HepG2 (cell line): ENCODE results near the gene ZBED1. TPM values are rescaled to one million over a fixed set of nuclear protein-coding genes. Genes with fewer than 3 reads are reported as not detected.

ENCODE experiments used
- ATAC-seq: fragments of 200-7000 bp; cut with Tn5 transposase; 3 replicates; pipeline ENCODE4 v1.9.1; 2020; ENCODE audit warnings: mild to moderate bottlenecking, moderate library complexity
- BruUV-seq: library from RNA; stranded (reverse); fragments of 400-500 nt; replicated peaks from 2 replicates; lab custom pipeline; 2021; lab: Mats Ljungman, UMichigan
- CTCF ChIA-PET: fragments of 300-600 bp; formaldehyde crosslinking; extraction: SDS; loops from one replicate; lab custom pipeline; 2021; ENCODE audit warnings: low total read pairs, inconsistent platforms, low intra/inter-chr PET ratio; lab: Yijun Ruan, JAX
- POLR2A ChIA-PET: fragments of 350-600 bp; sonication (Branson Sonifier 250); formaldehyde crosslinking; loops from one replicate; lab custom pipeline; 2020; ENCODE audit warnings: antibody characterized with exemption, inconsistent platforms; lab: Yijun Ruan, JAX
- DNase-seq: peaks from one replicate; pipeline ENCODE4 v3.0.0-alpha.2; 2015; ENCODE audit warnings: low spot score
- FAIRE-seq: peaks from 3 replicates; lab custom pipeline; 2011; peaks lifted over from hg19 to GRCh38; lab: Jason Lieb, UNC
- H2AFZ ChIP-seq: one replicate; pipeline ENCODE4 v1.6.1; 2011; ENCODE audit warnings: low read length, inconsistent platforms
- H3K27ac ChIP-seq: fragments of 300-600 bp; 3 replicates; pipeline ENCODE4 v1.8.0; 2011; ENCODE audit warnings: mixed run types, mild to moderate bottlenecking, mixed read lengths, low read length, inconsistent platforms; ENCODE audit not compliant: insufficient read depth; ENCODE audit errors: extremely low read length
- H3K27me3 ChIP-seq, 2 experiments: fragments of 200-600 bp in 1 of 2; 2 replicates in 1 of 2; 3 replicates in 1 of 2; pipeline versions ENCODE4 v1.6.0 to v1.8.0; 2011; ENCODE audit warnings: low read length in 2 of 2, mild to moderate bottlenecking in 2 of 2, moderate library complexity in 2 of 2, inconsistent platforms in 1 of 2; ENCODE audit not compliant: insufficient read depth in 2 of 2, control insufficient read depth in 1 of 2
- H3K36me3 ChIP-seq, 2 experiments: fragments of 200-600 bp in 1 of 2; replicated peaks in 1 of 2; 2 replicates in 1 of 2; 3 replicates in 1 of 2; pipeline versions ENCODE4 v1.5.1 to v1.8.0; 2011; ENCODE audit warnings: low read length in 2 of 2, inconsistent platforms in 1 of 2; ENCODE audit not compliant: insufficient read depth in 2 of 2, control insufficient read depth in 1 of 2
- H3K4me1 ChIP-seq: 2 replicates; pipeline ENCODE4 v1.5.1; 2012; ENCODE audit warnings: low read length, inconsistent platforms; ENCODE audit not compliant: insufficient read depth
- H3K4me2 ChIP-seq: 2 replicates; pipeline ENCODE4 v1.6.0; 2011; ENCODE audit warnings: low read depth, low read length, inconsistent platforms
- H3K4me3 ChIP-seq, 3 experiments: fragments of 200-600 bp in 1 of 3; sonication (generic), shearing (Covaris generic) in 1 of 3; replicated peaks in 1 of 3; 2 replicates each; pipeline ENCODE4 v1.5.1; 2011 to 2016; ENCODE audit warnings: low read length in 3 of 3, inconsistent platforms in 2 of 3, low read depth in 2 of 3, mild to moderate bottlenecking in 2 of 3, control low read depth in 1 of 3, mixed read lengths in 1 of 3; ENCODE audit not compliant: insufficient read depth in 1 of 3
- H3K79me2 ChIP-seq: one replicate; pipeline ENCODE4 v1.6.1; 2011; ENCODE audit warnings: low read length, inconsistent platforms; ENCODE audit not compliant: insufficient read depth
- H3K9ac ChIP-seq: 2 replicates; pipeline ENCODE4 v1.6.0; 2011; ENCODE audit warnings: mild to moderate bottlenecking, low read depth, low read length, inconsistent platforms; ENCODE audit not compliant: insufficient read depth
- H3K9me3 ChIP-seq: 2 replicates; pipeline ENCODE4 v1.5.1; 2012; ENCODE audit warnings: mild to moderate bottlenecking, low read length
- H4K20me1 ChIP-seq: 2 replicates; pipeline ENCODE4 v1.6.0; 2011; ENCODE audit warnings: inconsistent platforms, mild to moderate bottlenecking, low read length, moderate library complexity; ENCODE audit not compliant: insufficient read depth
- CBX1 ChIP-seq: IDR thresholded peaks from one replicate; pipeline ENCODE4 v1.6.1; 2016; ENCODE audit warnings: antibody characterized with exemption, low read depth
- CREB1 ChIP-seq, 2 experiments: fragments of 450-650 bp in 1 of 2; IDR thresholded peaks; 2 replicates each; pipeline ENCODE4 v1.6.1; 2016 to 2017; ENCODE audit warnings: control low read depth in 1 of 2, mild to moderate bottlenecking in 1 of 2, missing compliant biosample characterization in 1 of 2, missing genetic modification characterization in 1 of 2
- ELF4 ChIP-seq: sonication (generic); formaldehyde crosslinking; IDR thresholded peaks from 2 replicates; pipeline ENCODE4 v1.5.0; 2020; ENCODE audit warnings: missing genetic modification reagents, mild to moderate bottlenecking, moderate library complexity, borderline replicate concordance
- KLF6 ChIP-seq: IDR thresholded peaks from 2 replicates; pipeline ENCODE4 v1.8.0; 2016; ENCODE audit warnings: missing biosample characterization, missing genetic modification reagents
- MEIS2 ChIP-seq: sonication (generic); formaldehyde crosslinking; IDR thresholded peaks from 2 replicates; pipeline ENCODE4 v1.9.0; 2021; ENCODE audit warnings: mild to moderate bottlenecking, missing genetic modification reagents
- PTBP1 ChIP-seq: fragments of 200-400 bp; formaldehyde crosslinking; IDR thresholded peaks from 2 replicates; pipeline ENCODE4 v1.6.1; 2018; ENCODE audit warnings: low read length, low read depth; ENCODE audit not compliant: poor library complexity, severe bottlenecking
- RARA ChIP-seq: IDR thresholded peaks from 2 replicates; pipeline ENCODE4 v1.6.1; 2016; ENCODE audit warnings: missing genetic modification reagents, missing compliant biosample characterization
- TOPORS ChIP-seq: sonication (generic); formaldehyde crosslinking; IDR thresholded peaks from 2 replicates; pipeline ENCODE4 v1.8.0; 2023; ENCODE audit warnings: mild to moderate bottlenecking, missing genetic modification reagents
- TSC22D2 ChIP-seq: sonication (generic); formaldehyde crosslinking; IDR thresholded peaks from 2 replicates; pipeline ENCODE4 v1.5.1; 2020; ENCODE audit warnings: missing genetic modification reagents, mild to moderate bottlenecking, borderline replicate concordance
- ZFY ChIP-seq: sonication (generic); formaldehyde crosslinking; IDR thresholded peaks from 2 replicates; pipeline ENCODE4 v1.4.0; 2020; ENCODE audit warnings: missing genetic modification reagents
- ZKSCAN1 ChIP-seq: fragments of 150-350 bp; IDR thresholded peaks from 2 replicates; pipeline ENCODE4 v1.6.1; 2014; ENCODE audit warnings: low read length
- ZNF674 ChIP-seq: sonication (generic); formaldehyde crosslinking; IDR thresholded peaks from 2 replicates; pipeline ENCODE4 v1.5.0; 2020; ENCODE audit warnings: low read depth, mild to moderate bottlenecking, missing genetic modification reagents
- ZNF724P ChIP-seq: sonication (generic); formaldehyde crosslinking; IDR thresholded peaks from 2 replicates; pipeline ENCODE4 v1.8.0; 2022; ENCODE audit warnings: missing genetic modification reagents, borderline replicate concordance
- ZNF782 ChIP-seq: sonication (generic); formaldehyde crosslinking; IDR thresholded peaks from 2 replicates; pipeline ENCODE4 v1.4.0; 2020; ENCODE audit warnings: missing genetic modification reagents, mild to moderate bottlenecking, borderline replicate concordance
- ZSCAN29 ChIP-seq: sonication (generic); formaldehyde crosslinking; conservative IDR thresholded peaks from 2 replicates; pipeline ENCODE4 v1.4.0; 2020; ENCODE audit warnings: mild to moderate bottlenecking, missing genetic modification reagents
- WGBS: methylation state at CpG from one replicate; pipeline ENCODE4 v1.1.6; 2017; ENCODE audit warnings: low lambda C conversion rate; 5-methylcytosine and 5-hydroxymethylcytosine counted together
- in situ Hi-C: cut with HindIII; loops from 2 replicates; pipeline ENCODE4 v1.10.0; 2017; ENCODE audit warnings: low pct_unique_long_range_greater_than_20kb; ENCODE audit not compliant: extremely low pct_ligation_motif_present
- intact Hi-C: fragments of 100-400 bp; cut with micrococcal nuclease; formaldehyde crosslinking; loops from one replicate; pipeline ENCODE4 v1.10.0; 2022; ENCODE audit not compliant: unreplicated experiment
- polyA plus RNA-seq, 8 experiments: library from polyadenylated mRNA; depleted of rRNA in 3 of 8; stranded (reverse) in 7 of 8; unstranded in 1 of 8; fragments of >200 nt; fragmentation: Illumina TruSeq in 4 of 8; extraction: Trizol in 4 of 8; gene quantifications; 2 replicates each; pipeline versions ENCODE4 v1.2.1 to v1.2.3, GENCODE V29; 2011 to 2016; ENCODE audit warnings: low read depth in 4 of 8, missing spikeins in 1 of 8, mixed read lengths in 1 of 8; ENCODE audit not compliant: insufficient read depth in 1 of 8
- total RNA-seq, 5 experiments: library from RNA; depleted of rRNA; stranded (reverse); fragments of >200 nt; fragmentation: Illumina TruSeq; extraction: Trizol; gene quantifications; 2 replicates each; pipeline ENCODE4 v1.2.3, GENCODE V29; 2016; ENCODE audit warnings: low read depth in 1 of 5
- TF ChIP-seq, protein P1 (sequence below): sonication (generic); formaldehyde crosslinking; IDR thresholded peaks from 2 replicates; pipeline ENCODE4 v1.5.0; 2020; ENCODE audit warnings: mild to moderate bottlenecking, missing genetic modification reagents, borderline replicate concordance
- TF ChIP-seq, protein P2 (sequence below): IDR thresholded peaks from 2 replicates; pipeline ENCODE4 v1.6.1; 2016; ENCODE audit warnings: mild to moderate bottlenecking, missing biosample characterization, missing genetic modification reagents

Gene ZBED1
- total and polyA plus RNA-seq, 2 of the 13 experiments (the other 11 are each of a cell fraction or from before 2014, with no cell fraction given), result 20.0 to 29.8 TPM

DNA sequence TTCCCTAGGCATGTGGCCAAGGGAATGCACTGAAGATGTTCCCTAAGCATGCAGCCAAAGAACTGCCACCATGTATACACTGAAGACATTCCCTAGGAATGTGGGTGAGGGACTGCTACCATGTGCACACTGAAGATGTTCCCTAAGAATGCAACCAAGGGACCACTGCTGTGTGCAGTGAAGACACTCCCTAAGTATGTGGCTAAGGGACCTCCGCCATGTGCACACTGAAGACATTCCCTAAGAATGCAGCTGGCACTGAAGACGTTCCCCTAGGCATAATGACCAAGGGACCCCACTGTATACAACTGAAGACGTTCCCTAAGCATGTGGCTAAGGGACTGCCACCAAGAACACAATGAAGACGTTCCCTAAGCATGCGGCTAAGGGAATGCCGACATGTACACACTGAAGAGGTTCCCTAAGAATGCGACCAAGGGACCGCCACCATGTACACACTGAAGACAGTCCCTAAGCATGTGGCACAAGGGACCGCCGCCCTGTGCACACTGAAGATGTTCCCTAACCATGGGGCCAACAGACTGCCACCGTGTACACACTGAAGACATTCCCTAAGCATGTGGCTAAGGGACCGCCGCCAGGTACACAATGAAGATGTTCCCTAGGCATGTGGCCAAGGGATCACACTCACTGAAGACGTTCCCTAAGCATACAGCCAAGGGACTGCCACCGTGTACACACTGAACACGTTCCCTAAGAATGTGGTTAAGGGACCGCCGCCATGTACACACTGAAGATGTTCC is 25.6 kb downstream of the ZBED1 start:
- Histone ChIP-seq H3K27me3 (no peaks in the 10 kb centered on the region), H3K4me3 (no peak overlapping the region), H3K36me3 (no peaks in the 10 kb centered on the region; a peak in 1 of 5 replicates), H3K4me1 (peaks cover 43% of the 10 kb centered on the region), H3K27ac (no peak overlapping the region), H3K9ac (no peak overlapping the region), H4K20me1 (0 out of 2 replicates have a peak, but pooled peaks cover 2% of the 10 kb centered on the region), H3K4me2 (no peak overlapping the region), H3K9me3 (no peaks in the 10 kb centered on the region), H3K79me2 (peaks cover 46% of the 10 kb centered on the region), H2AFZ (no peak overlapping the region)
- no peak for DNase-seq
- in situ Hi-C loops (no loop called here), intact Hi-C loops (no loop called here)
- CTCF ChIA-PET, result no interaction called here
- POLR2A ChIA-PET, result no interaction called here
- 97% methylated on average over 11 of the region's 18 CpGs for WGBS
- ATAC-seq, result no peak
- BruUV-seq, result no TSS peak
- no peak for FAIRE-seq
- TF ChIP-seq KLF6 (CRISPR knock-in tag), result no peak
- no peak for TF ChIP-seq ZFY
- TF ChIP-seq RARA (CRISPR knock-in tag), result no peak
- TF ChIP-seq TOPORS, result no peak
- TF ChIP-seq TSC22D2, result no peak
- TF ChIP-seq, protein P1, sequence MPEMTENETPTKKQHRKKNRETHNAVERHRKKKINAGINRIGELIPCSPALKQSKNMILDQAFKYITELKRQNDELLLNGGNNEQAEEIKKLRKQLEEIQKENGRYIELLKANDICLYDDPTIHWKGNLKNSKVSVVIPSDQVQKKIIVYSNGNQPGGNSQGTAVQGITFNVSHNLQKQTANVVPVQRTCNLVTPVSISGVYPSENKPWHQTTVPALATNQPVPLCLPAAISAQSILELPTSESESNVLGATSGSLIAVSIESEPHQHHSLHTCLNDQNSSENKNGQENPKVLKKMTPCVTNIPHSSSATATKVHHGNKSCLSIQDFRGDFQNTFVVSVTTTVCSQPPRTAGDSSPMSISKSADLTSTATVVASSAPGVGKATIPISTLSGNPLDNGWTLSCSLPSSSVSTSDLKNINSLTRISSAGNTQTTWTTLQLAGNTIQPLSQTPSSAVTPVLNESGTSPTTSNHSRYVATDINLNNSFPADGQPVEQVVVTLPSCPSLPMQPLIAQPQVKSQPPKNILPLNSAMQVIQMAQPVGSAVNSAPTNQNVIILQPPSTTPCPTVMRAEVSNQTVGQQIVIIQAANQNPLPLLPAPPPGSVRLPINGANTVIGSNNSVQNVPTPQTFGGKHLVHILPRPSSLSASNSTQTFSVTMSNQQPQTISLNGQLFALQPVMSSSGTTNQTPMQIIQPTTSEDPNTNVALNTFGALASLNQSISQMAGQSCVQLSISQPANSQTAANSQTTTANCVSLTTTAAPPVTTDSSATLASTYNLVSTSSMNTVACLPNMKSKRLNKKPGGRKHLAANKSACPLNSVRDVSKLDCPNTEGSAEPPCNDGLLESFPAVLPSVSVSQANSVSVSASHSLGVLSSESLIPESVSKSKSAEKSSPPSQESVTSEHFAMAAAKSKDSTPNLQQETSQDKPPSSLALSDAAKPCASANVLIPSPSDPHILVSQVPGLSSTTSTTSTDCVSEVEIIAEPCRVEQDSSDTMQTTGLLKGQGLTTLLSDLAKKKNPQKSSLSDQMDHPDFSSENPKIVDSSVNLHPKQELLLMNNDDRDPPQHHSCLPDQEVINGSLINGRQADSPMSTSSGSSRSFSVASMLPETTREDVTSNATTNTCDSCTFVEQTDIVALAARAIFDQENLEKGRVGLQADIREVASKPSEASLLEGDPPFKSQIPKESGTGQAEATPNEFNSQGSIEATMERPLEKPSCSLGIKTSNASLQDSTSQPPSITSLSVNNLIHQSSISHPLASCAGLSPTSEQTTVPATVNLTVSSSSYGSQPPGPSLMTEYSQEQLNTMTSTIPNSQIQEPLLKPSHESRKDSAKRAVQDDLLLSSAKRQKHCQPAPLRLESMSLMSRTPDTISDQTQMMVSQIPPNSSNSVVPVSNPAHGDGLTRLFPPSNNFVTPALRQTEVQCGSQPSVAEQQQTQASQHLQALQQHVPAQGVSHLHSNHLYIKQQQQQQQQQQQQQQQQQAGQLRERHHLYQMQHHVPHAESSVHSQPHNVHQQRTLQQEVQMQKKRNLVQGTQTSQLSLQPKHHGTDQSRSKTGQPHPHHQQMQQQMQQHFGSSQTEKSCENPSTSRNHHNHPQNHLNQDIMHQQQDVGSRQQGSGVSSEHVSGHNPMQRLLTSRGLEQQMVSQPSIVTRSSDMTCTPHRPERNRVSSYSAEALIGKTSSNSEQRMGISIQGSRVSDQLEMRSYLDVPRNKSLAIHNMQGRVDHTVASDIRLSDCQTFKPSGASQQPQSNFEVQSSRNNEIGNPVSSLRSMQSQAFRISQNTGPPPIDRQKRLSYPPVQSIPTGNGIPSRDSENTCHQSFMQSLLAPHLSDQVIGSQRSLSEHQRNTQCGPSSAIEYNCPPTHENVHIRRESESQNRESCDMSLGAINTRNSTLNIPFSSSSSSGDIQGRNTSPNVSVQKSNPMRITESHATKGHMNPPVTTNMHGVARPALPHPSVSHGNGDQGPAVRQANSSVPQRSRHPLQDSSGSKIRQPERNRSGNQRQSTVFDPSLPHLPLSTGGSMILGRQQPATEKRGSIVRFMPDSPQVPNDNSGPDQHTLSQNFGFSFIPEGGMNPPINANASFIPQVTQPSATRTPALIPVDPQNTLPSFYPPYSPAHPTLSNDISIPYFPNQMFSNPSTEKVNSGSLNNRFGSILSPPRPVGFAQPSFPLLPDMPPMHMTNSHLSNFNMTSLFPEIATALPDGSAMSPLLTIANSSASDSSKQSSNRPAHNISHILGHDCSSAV (CRISPR knock-in tag), result no peak
- TF ChIP-seq CBX1, result no peak
- TF ChIP-seq ZKSCAN1, result no peak
- no peak for TF ChIP-seq ZNF674 (CRISPR knock-in tag)
- no peak for TF ChIP-seq ZNF724P (CRISPR knock-in tag)
- TF ChIP-seq MEIS2 (CRISPR knock-in tag), result no peak
- TF ChIP-seq, protein P2, sequence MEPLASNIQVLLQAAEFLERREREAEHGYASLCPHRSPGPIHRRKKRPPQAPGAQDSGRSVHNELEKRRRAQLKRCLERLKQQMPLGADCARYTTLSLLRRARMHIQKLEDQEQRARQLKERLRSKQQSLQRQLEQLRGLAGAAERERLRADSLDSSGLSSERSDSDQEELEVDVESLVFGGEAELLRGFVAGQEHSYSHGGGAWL (CRISPR knock-in tag), result no peak
- TF ChIP-seq ELF4 (CRISPR knock-in tag), result no peak
- TF ChIP-seq ZNF782, result no peak
- TF ChIP-seq PTBP1, result no peak
- no peak for TF ChIP-seq ZSCAN29 (CRISPR knock-in tag)
- TF ChIP-seq CREB1 (IDR thresholded peaks at IDR 0.05), result no peak
- TF ChIP-seq CREB1 (CRISPR knock-in tag; IDR thresholded peaks at IDR 0.05), result no peak
